K562 (cell line): ENCODE measurements around the gene AGFG2. TPM values are rescaled to one million over a fixed set of nuclear protein-coding genes. Genes with fewer than 3 reads are reported as not detected.

Source experiments
- ATAC-seq: fragments of 200-7000 bp; cut with Tn5 transposase; 3 replicates; pipeline ENCODE4 v1.9.1; 2020; ENCODE audit warnings: moderate library complexity
- BruUV-seq: library from RNA; stranded (reverse); fragments of 400-500 nt; replicated peaks from 2 replicates; lab custom pipeline; 2021; lab: Mats Ljungman, UMichigan
- CTCF ChIA-PET: fragments of 300-600 bp; formaldehyde crosslinking; extraction: SDS; loops from one replicate; lab custom pipeline; 2021; ENCODE audit warnings: low intra/inter-chr PET ratio; lab: Yijun Ruan, JAX
- POLR2A ChIA-PET: fragments of 300-600, 350-650 bp; sonication (Branson Sonifier 250); formaldehyde crosslinking; extraction: SDS; loops from one replicate; lab custom pipeline; 2021; ENCODE audit warnings: antibody characterized with exemption, inconsistent platforms; lab: Yijun Ruan, JAX
- DNase-seq, 4 experiments: peaks; one replicate each; pipeline versions ENCODE4 v3.0.0 to v3.0.0-alpha.2; 2011 to 2018; ENCODE audit warnings: low spot score in 3 of 4, mixed read lengths in 3 of 4; ENCODE audit errors: extremely low read depth in 1 of 4
- FAIRE-seq: peaks from 2 replicates; lab custom pipeline; 2011; peaks lifted over from hg19 to GRCh38; lab: Jason Lieb, UNC
- H2AFZ ChIP-seq: 2 replicates; pipeline ENCODE4 v1.6.0; 2011; ENCODE audit warnings: low read depth, low read length, control low read depth, inconsistent platforms
- H3K27ac ChIP-seq: fragments of 200-600 bp; 3 replicates; pipeline ENCODE4 v1.8.0; 2011; ENCODE audit warnings: low read depth, mild to moderate bottlenecking, control low read depth, inconsistent platforms, low read length, moderate library complexity, mixed read lengths; ENCODE audit errors: extremely low read depth
- H3K27me3 ChIP-seq, 2 experiments: fragments of 300-600 bp in 1 of 2; 2 replicates in 1 of 2; 3 replicates in 1 of 2; pipeline versions ENCODE4 v1.6.0 to v1.8.0; 2011; ENCODE audit warnings: inconsistent platforms in 2 of 2, low read length in 2 of 2, mild to moderate bottlenecking in 1 of 2, mixed read lengths in 1 of 2, moderate library complexity in 1 of 2; ENCODE audit not compliant: control insufficient read depth in 2 of 2, insufficient read depth in 2 of 2
- H3K36me3 ChIP-seq: fragments of 300-600 bp; 3 replicates; pipeline ENCODE4 v1.8.0; 2011; ENCODE audit warnings: mild to moderate bottlenecking, low read length, inconsistent platforms; ENCODE audit not compliant: control insufficient read depth, insufficient read depth
- H3K4me1 ChIP-seq, 2 experiments: fragments of 200-600 bp in 1 of 2; replicated peaks in 1 of 2; 2 replicates in 1 of 2; 3 replicates in 1 of 2; pipeline versions ENCODE4 v1.5.1 to v1.8.0; 2011; ENCODE audit warnings: inconsistent platforms in 2 of 2, low read length in 2 of 2, mild to moderate bottlenecking in 1 of 2, mixed read lengths in 1 of 2, moderate library complexity in 1 of 2; ENCODE audit not compliant: control insufficient read depth in 2 of 2, insufficient read depth in 2 of 2
- H3K4me2 ChIP-seq: 2 replicates; pipeline ENCODE4 v1.6.1; 2011; ENCODE audit warnings: low read length, control low read depth, inconsistent platforms, mixed read lengths; ENCODE audit not compliant: insufficient read depth
- H3K4me3 ChIP-seq: fragments of 200-600 bp; sonication (generic), shearing (Covaris generic); 2 replicates; pipeline ENCODE4 v1.5.1; 2016; ENCODE audit warnings: control low read depth, inconsistent platforms
- H3K79me2 ChIP-seq: fragments of 200-600 bp; 3 replicates; pipeline ENCODE4 v1.8.0; 2011; ENCODE audit warnings: low read length, inconsistent platforms; ENCODE audit not compliant: control insufficient read depth, insufficient read depth
- H3K9ac ChIP-seq, 2 experiments: 2 replicates each; pipeline versions ENCODE4 v1.6.0 to v1.6.1; 2011; ENCODE audit warnings: low read depth in 2 of 2, low read length in 2 of 2, control low read depth in 1 of 2, inconsistent platforms in 1 of 2, mild to moderate bottlenecking in 1 of 2, mixed read lengths in 1 of 2; ENCODE audit not compliant: insufficient read depth in 1 of 2
- H3K9me1 ChIP-seq: one replicate; pipeline ENCODE4 v1.6.0; 2011; ENCODE audit warnings: inconsistent platforms, mild to moderate bottlenecking, low read length, moderate library complexity; ENCODE audit not compliant: control insufficient read depth, insufficient read depth
- H3K9me3 ChIP-seq: replicated peaks from 2 replicates; pipeline ENCODE4 v1.5.1; 2011; ENCODE audit warnings: low read depth, low read length, inconsistent platforms; ENCODE audit not compliant: control insufficient read depth, insufficient read depth
- H4K20me1 ChIP-seq: replicated peaks from 2 replicates; pipeline ENCODE4 v1.6.1; 2011; ENCODE audit warnings: low read length, inconsistent platforms, mixed read lengths; ENCODE audit not compliant: control insufficient read depth, insufficient read depth
- BACH1 ChIP-seq: fragments of 200-800 bp; sonication (Bioruptor generic); IDR thresholded peaks from 2 replicates; pipeline ENCODE4 v1.6.1; 2016; ENCODE audit warnings: missing genetic modification characterization, missing compliant biosample characterization
- CGGBP1 ChIP-seq: fragments of 250-450 bp; sonication (Bioruptor Pico); IDR thresholded peaks from 2 replicates; pipeline ENCODE4 v1.9.0; 2021; ENCODE audit warnings: mild to moderate bottlenecking
- PRMT5 ChIP-seq: sonication (generic); formaldehyde crosslinking; IDR thresholded peaks from 2 replicates; pipeline ENCODE4 v1.5.0; 2020; ENCODE audit warnings: missing genetic modification reagents
- REST ChIP-seq, 2 experiments: fragments of 450-650 bp; formaldehyde crosslinking in 1 of 2; IDR thresholded peaks; 2 replicates each; pipeline versions ENCODE4 v1.4.0 to v1.6.1; 2014 to 2020; ENCODE audit warnings: mild to moderate bottlenecking in 2 of 2, borderline replicate concordance in 1 of 2, low read depth in 1 of 2
- ZEB2 ChIP-seq: fragments of 450-650 bp; IDR thresholded peaks from 2 replicates; pipeline ENCODE4 v1.6.1; 2016
- ZNF79 ChIP-seq: fragments of 250-450 bp; sonication (Bioruptor Pico); IDR thresholded peaks from 2 replicates; pipeline ENCODE4 v1.4.0; 2020; ENCODE audit warnings: low read depth, mild to moderate bottlenecking, moderate library complexity
- WGBS: fragments of 100-300 bp; shearing (Covaris generic); methylation state at CpG from one replicate; pipeline ENCODE4 v1.1.6; 2016; ENCODE audit warnings: low coverage, mixed read lengths; ENCODE audit not compliant: insufficient coverage; ENCODE audit errors: missing lambda C conversion rate; 5-methylcytosine and 5-hydroxymethylcytosine counted together
- in situ Hi-C: fragments of 300-500 bp; cut with MboI; formaldehyde crosslinking; loops from 4 replicates; pipeline ENCODE4 v1.15.0; 2018; ENCODE audit warnings: inconsistent platforms, mixed read lengths
- intact Hi-C: fragments of 100-400 bp; cut with micrococcal nuclease; formaldehyde crosslinking; loops from 2 replicates; pipeline ENCODE4 v1.14.2; 2022
- polyA plus RNA-seq, 8 experiments: library from polyadenylated mRNA; depleted of rRNA in 4 of 8; stranded (reverse) in 5 of 8; unstranded in 3 of 8; fragments of >200 nt; fragmentation: Nextera tagmentation in 2 of 8; fragmentation: Illumina TruSeq in 1 of 8; extraction: Ambion mirVana in 2 of 8; extraction: Trizol in 1 of 8; gene quantifications; 2 replicates each; pipeline versions ENCODE4 v1.2.1 to v1.2.3, GENCODE V29; 2011 to 2014; ENCODE audit warnings: inconsistent platforms in 1 of 8, missing spikeins in 1 of 8
- total RNA-seq, 7 experiments: library from RNA; depleted of rRNA in 6 of 7; stranded (reverse); fragments of >200 nt in 6 of 7; fragmentation: Illumina TruSeq in 2 of 7; extraction: Trizol in 2 of 7; gene quantifications; 2 replicates each; pipeline versions ENCODE4 v1.2.1 to v1.2.3, GENCODE V29; 2011 to 2021; ENCODE audit warnings: low replicate concordance in 1 of 7

AGFG2 gene
- total and polyA plus RNA-seq, 9 of the 15 experiments (the other 6 are each of a cell fraction or from before 2014, with no cell fraction given): 0.31 to 23.1 (median 6.5) TPM

- Histone ChIP-seq H3K36me3 (peaks cover 20% of the 10 kb centered on the region), H3K4me3 (no peak overlapping the region), H3K9me1 (no peaks in the 10 kb centered on the region), H3K4me1 (peaks cover 33 to 71% of the 10 kb centered on the region in 2 experiments), H3K9ac (peak overlapping the region in 1 of 2 experiments; percentile 21; a peak in 1 of 4 replicates), H3K79me2 (peaks cover 76% of the 10 kb centered on the region), H4K20me1 (no peaks in the 10 kb centered on the region), H3K4me2 (no peak overlapping the region), H3K27ac (peak overlapping the region; percentile 78; the same call in 2 of the 3 replicates), H2AFZ (no peak overlapping the region), H3K27me3 (no peaks in the 10 kb centered on the region), H3K9me3 (no peaks in the 10 kb centered on the region)
- ATAC-seq (no peak), DNase-seq (no peak), FAIRE-seq (no peak)
- TF ChIP-seq CGGBP1 (CRISPR knock-in tag) (0 out of 2 replicates have a peak, but pooled peaks have one; percentile 39), ZNF79 (no peak), BACH1 (0 out of 2 replicates have a peak, but pooled peaks have one; percentile 28), ZEB2 (peak; percentile 15; the same call in 1 of the 2 replicates), PRMT5 (no peak), REST (IDR thresholded peaks at IDR 0.05; ENCODE audit: borderline replicate concordance) (peak; percentile 19; the same call in 1 of the 2 replicates), REST (CRISPR knock-in tag; IDR thresholded peaks at IDR 0.05; ENCODE audit: low read depth) (no peak)
- ChIA-PET CTCF (interaction anchor here (1.5 kb wide), 1 partner anchor 62 kb away, joined by 5 read pairs; no protein-coding TSS in a partner anchor), POLR2A (interaction anchor here (0.6 to 1.9 kb wide), 7 partner anchors 10 to 368 kb away, joined by 3 to 6 read pairs (median 3); partner anchors contain the start of genes FBXO24, GPC2 and LRCH4)
- intact Hi-C loops (no loop called here), in situ Hi-C loops (no loop called here)
- 0% methylated on average over 1 of the region's 1 CpG for WGBS
- no TSS peak for BruUV-seq
These were observed 6.0 kb downstream of the AGFG2 start for GRCh38 chr7:100544967-100545359.
